Esophagus (tissue), 2 donors: ENCODE data around the gene CD37. TPM values are rescaled to one million over a fixed set of nuclear protein-coding genes. Genes with fewer than 3 reads are reported as not detected.
"Not testable (repeated sequence)": the region's sequence is repeated elsewhere in the genome, so short reads cannot be mapped to it uniquely, and the experiment has no call there.

ENCODE experiments used
- H3K27ac ChIP-seq, 2 donors: one replicate each; pipeline ENCODE4 v1.5.1; 2013; ENCODE audit warnings: low read depth in 2 of 2, mild to moderate bottlenecking in 2 of 2, inconsistent platforms in 1 of 2, low read length in 1 of 2, moderate library complexity in 1 of 2
- H3K27me3 ChIP-seq, 2 donors: one replicate each; pipeline ENCODE4 v1.6.1; 2013; ENCODE audit warnings: low read length in 2 of 2, control low read depth in 1 of 2, mild to moderate bottlenecking in 1 of 2; ENCODE audit not compliant: insufficient read depth in 2 of 2, control insufficient read depth in 1 of 2
- H3K36me3 ChIP-seq, 2 donors: one replicate each; pipeline ENCODE4 v1.6.1; 2013; ENCODE audit warnings: low read length in 1 of 2; ENCODE audit not compliant: control insufficient read depth in 2 of 2, insufficient read depth in 2 of 2
- H3K4me1 ChIP-seq, 2 donors: one replicate each; pipeline ENCODE4 v1.6.1; 2013; ENCODE audit warnings: low read length in 1 of 2; ENCODE audit not compliant: control insufficient read depth in 2 of 2, insufficient read depth in 2 of 2
- H3K4me3 ChIP-seq, 2 donors: one replicate each; pipeline ENCODE4 v1.5.1; 2013; ENCODE audit warnings: low read length in 2 of 2, mild to moderate bottlenecking in 2 of 2, low read depth in 1 of 2, moderate library complexity in 1 of 2
- H3K9me3 ChIP-seq, 2 donors: one replicate each; pipeline ENCODE4 v1.6.1; 2013; ENCODE audit warnings: mild to moderate bottlenecking in 2 of 2, low read depth in 1 of 2, low read length in 1 of 2, moderate library complexity in 1 of 2; ENCODE audit not compliant: control insufficient read depth in 2 of 2, insufficient read depth in 1 of 2
- WGBS, 2 donors: extraction: QIAGEN DNeasy Blood & Tissue Kit; methylation state at CpG; one replicate each; pipeline ENCODE4 v1.1.7; 2013; 5-methylcytosine and 5-hydroxymethylcytosine counted together
- polyA plus RNA-seq, 2 donors: library from polyadenylated mRNA; stranded (reverse); fragments of 200-250 nt; gene quantifications; one replicate each; pipeline ENCODE4 v1.2.3, GENCODE V29; 2013
- donor health status: healthy with polysubstance abuse.
- donor health status: Bipolar disorder and iron deficiency.

Gene CD37
- polyA plus RNA-seq, 2 donors: 2.5 to 3.1 TPM

- Histone ChIP-seq H3K4me3 (no peak overlapping the region), H3K9me3 (peaks cover 8% of the 10 kb centered on the region in 2 donors), H3K36me3 (no peaks in the 10 kb centered on the region), H3K27ac (no peak overlapping the region), H3K4me1 (no peaks in the 10 kb centered on the region), H3K27me3 (no peaks in the 10 kb centered on the region)
- 75 to 77% methylated on average over 5 of the region's 5 CpGs for WGBS, 2 donors
Observed at GRCh38 chr19:49368711-49369358, 33.6 kb downstream of the CD37 start.

- Histone ChIP-seq H3K9me3 (peaks cover 8% of the 10 kb centered on the region in 2 donors), H3K36me3 (no peaks in the 10 kb centered on the region), H3K4me1 (no peaks in the 10 kb centered on the region), H3K4me3 (no peak overlapping the region), H3K27ac (no peak overlapping the region), H3K27me3 (no peaks in the 10 kb centered on the region)
- WGBS, 2 donors: 77 to 79% methylated on average over 3 of the region's 3 CpGs
Observed at GRCh38 chr19:49371184-49371583, 36.0 kb downstream of the CD37 start.

- not testable (repeated sequence) for H3K36me3 ChIP-seq, H3K27ac ChIP-seq, H3K4me1 ChIP-seq, H3K27me3 ChIP-seq, H3K9me3 ChIP-seq, H3K4me3 ChIP-seq
- WGBS, 2 donors: 76 to 81% methylated on average over 3 of the region's 3 CpGs
Observed at GRCh38 chr19:49373174-49373573, 38.0 kb downstream of the CD37 start.

- no peak overlapping the region for H3K27ac ChIP-seq
- H3K36me3 ChIP-seq: no peaks in the 10 kb centered on the region
- no peaks in the 10 kb centered on the region for H3K27me3 ChIP-seq
- no peaks in the 10 kb centered on the region for H3K4me1 ChIP-seq
- H3K9me3 ChIP-seq: peaks cover under 1 to 2% of the 10 kb centered on the region in 2 donors
- WGBS, 2 donors: 87% methylated on average over 15 to 16 of the region's 16 CpGs
- H3K4me3 ChIP-seq: no peak overlapping the region
Observed at GRCh38 chr19:49374665-49375434, 39.6 kb downstream of the CD37 start.

GRCh38 chr19:49378512-49378911, 43.3 kb downstream of the CD37 start:
- 69 to 86% methylated on average over 3 of the region's 3 CpGs for WGBS, 2 donors
- Histone ChIP-seq H3K4me3 (no peak overlapping the region), H3K4me1 (no peaks in the 10 kb centered on the region), H3K9me3 (no peaks in the 10 kb centered on the region), H3K27me3 (no peaks in the 10 kb centered on the region), H3K27ac (no peak overlapping the region), H3K36me3 (no peaks in the 10 kb centered on the region)

GRCh38 chr19:49380391-49380790, 45.2 kb downstream of the CD37 start:
- H3K27me3 ChIP-seq: no peaks in the 10 kb centered on the region
- 92 to 96% methylated on average over 3 of the region's 3 CpGs for WGBS, 2 donors
- H3K4me3 ChIP-seq: no peak overlapping the region
- no peaks in the 10 kb centered on the region for H3K9me3 ChIP-seq
- no peak overlapping the region for H3K27ac ChIP-seq
- H3K36me3 ChIP-seq: no peaks in the 10 kb centered on the region
- H3K4me1 ChIP-seq: no peaks in the 10 kb centered on the region

- H3K27ac ChIP-seq: no peak overlapping the region
- no peaks in the 10 kb centered on the region for H3K9me3 ChIP-seq
- no peaks in the 10 kb centered on the region for H3K36me3 ChIP-seq
- WGBS, 2 donors: 89 to 93% methylated on average over 5 of the region's 5 CpGs
- no peaks in the 10 kb centered on the region for H3K27me3 ChIP-seq
- H3K4me3 ChIP-seq: no peak overlapping the region
- no peaks in the 10 kb centered on the region for H3K4me1 ChIP-seq
Observed at GRCh38 chr19:49382639-49383038, 47.4 kb downstream of the CD37 start.

GRCh38 chr19:49383599-49383998, 48.4 kb downstream of the CD37 start:
- no peaks in the 10 kb centered on the region for H3K36me3 ChIP-seq
- no peaks in the 10 kb centered on the region for H3K4me1 ChIP-seq
- 50% methylated on average over 1 of the region's 1 CpG for WGBS, 2 donors
- H3K4me3 ChIP-seq: no peak overlapping the region
- H3K27me3 ChIP-seq: no peaks in the 10 kb centered on the region
- no peak overlapping the region for H3K27ac ChIP-seq
- H3K9me3 ChIP-seq: no peaks in the 10 kb centered on the region

GRCh38 chr19:49387936-49388372, 52.7 kb downstream of the CD37 start, which contains the start of gene KASH5:
Gene KASH5 (plus strand): TSS chr19:49388249. CDS start chr19:49390884, 2,635 bp downstream.
- no peak within 1 kb of the TSS for H3K27ac ChIP-seq
- H3K27me3 ChIP-seq: no peaks in the 10 kb centered on the region
- WGBS, 2 donors: 36 to 56% methylated on average over 39 to 40 of the region's 40 CpGs
- no peak within 1 kb of the TSS for H3K4me3 ChIP-seq
- H3K4me1 ChIP-seq: no peaks in the 10 kb centered on the region
- no peaks in the 10 kb centered on the region for H3K9me3 ChIP-seq
- no peaks in the 10 kb centered on the region for H3K36me3 ChIP-seq

GRCh38 chr19:49389406-49389805, 54.2 kb downstream of the CD37 start:
- 79 to 86% methylated on average over 20 of the region's 20 CpGs for WGBS, 2 donors
- Histone ChIP-seq H3K9me3 (no peaks in the 10 kb centered on the region), H3K27me3 (no peaks in the 10 kb centered on the region), H3K4me1 (no peaks in the 10 kb centered on the region), H3K27ac (no peak overlapping the region), H3K36me3 (no peaks in the 10 kb centered on the region), H3K4me3 (no peak overlapping the region)
